Lower leg skin (tissue), 4 donors: Measurements from ENCODE around the gene SLC38A1. TPM values are rescaled to one million over a fixed set of nuclear protein-coding genes. Genes with fewer than 3 reads are reported as not detected.
A peak's percentile ranks its signal among the peaks of the same experiment; 100 is the strongest.

Source experiments
- DNase-seq, 2 donors: peaks; one replicate each; pipeline ENCODE4 v3.0.0-alpha.2; 2019; ENCODE audit warnings: low spot score in 2 of 2
- H3K4me3 ChIP-seq: fragments of 200-600 bp; sonication (generic); 2 replicates; pipeline ENCODE4 v1.5.1; 2017; ENCODE audit warnings: mild to moderate bottlenecking, low read depth; ENCODE audit not compliant: poor library complexity, severe bottlenecking
- POLR2A ChIP-seq, 2 donors: fragments of 450-650 bp; IDR thresholded peaks; one replicate each; pipeline ENCODE4 v1.6.1; 2016 to 2017; ENCODE audit warnings: antibody characterized with exemption in 2 of 2, mild to moderate bottlenecking in 1 of 2, moderate library complexity in 1 of 2
- WGBS, 2 donors: methylation state at CpG; one replicate each; pipeline ENCODE4 v1.1.5; 2018; 5-methylcytosine and 5-hydroxymethylcytosine counted together
- intact Hi-C: fragments of 100-400 bp; cut with DNase I; formaldehyde crosslinking; loops from one replicate; pipeline ENCODE4 v1.15.0; 2023; ENCODE audit warnings: low total_unique reads
- total RNA-seq, 4 donors: library from RNA; depleted of rRNA; stranded (reverse); fragments of >200 nt; gene quantifications; one replicate each; pipeline ENCODE4 v1.1.0, GENCODE V29; 2016
- TF ChIP-seq, protein P1 (sequence below), 3 donors: fragments of 450-650 bp; IDR thresholded peaks; one replicate each; pipeline ENCODE4 v1.5.1; 2016; ENCODE audit warnings: antibody characterized with exemption in 3 of 3, mild to moderate bottlenecking in 3 of 3, moderate library complexity in 2 of 3

Gene SLC38A1
- total RNA-seq, 4 donors from 2014 or later, result 87.3 to 118 (median 102) TPM

DNA sequence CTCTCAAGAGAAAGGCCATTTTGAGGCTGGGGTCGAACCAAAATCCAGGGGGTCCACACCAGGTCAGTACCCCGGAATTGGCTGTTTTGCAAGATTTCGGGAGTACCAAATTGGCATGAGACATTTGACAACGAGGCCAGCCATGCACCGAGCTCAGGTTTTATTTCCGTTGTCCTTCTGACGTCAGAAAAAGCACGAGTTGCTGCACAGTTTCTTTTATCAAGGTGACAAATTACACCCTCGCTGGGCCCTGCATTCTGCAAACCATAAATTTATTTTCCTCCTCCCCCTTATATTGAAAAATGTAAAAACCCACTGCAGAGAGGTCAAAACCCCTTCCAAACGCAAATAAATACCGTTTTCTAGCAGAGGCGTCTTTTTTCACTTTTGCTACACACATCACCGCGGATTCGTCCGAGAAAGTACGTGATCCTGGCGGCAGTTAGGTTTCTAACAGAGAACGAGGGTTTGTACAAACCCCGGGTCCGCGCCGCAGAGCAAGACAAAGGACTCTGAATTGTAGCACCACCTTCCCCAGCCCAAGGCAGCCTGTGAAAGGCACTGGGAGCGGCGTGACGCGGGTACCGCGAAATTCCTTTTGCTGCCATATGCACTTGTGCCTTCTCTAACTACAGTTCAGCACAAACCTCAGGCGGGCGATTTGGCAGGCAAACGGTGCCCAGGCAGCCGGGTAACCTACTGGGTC lies 1.8 kb downstream of the SLC38A1 start:
- peak overlapping the region; percentile 60 for H3K4me3 ChIP-seq
- DNase-seq, result peak; percentile 51 to 92
- TF ChIP-seq, protein P1, sequence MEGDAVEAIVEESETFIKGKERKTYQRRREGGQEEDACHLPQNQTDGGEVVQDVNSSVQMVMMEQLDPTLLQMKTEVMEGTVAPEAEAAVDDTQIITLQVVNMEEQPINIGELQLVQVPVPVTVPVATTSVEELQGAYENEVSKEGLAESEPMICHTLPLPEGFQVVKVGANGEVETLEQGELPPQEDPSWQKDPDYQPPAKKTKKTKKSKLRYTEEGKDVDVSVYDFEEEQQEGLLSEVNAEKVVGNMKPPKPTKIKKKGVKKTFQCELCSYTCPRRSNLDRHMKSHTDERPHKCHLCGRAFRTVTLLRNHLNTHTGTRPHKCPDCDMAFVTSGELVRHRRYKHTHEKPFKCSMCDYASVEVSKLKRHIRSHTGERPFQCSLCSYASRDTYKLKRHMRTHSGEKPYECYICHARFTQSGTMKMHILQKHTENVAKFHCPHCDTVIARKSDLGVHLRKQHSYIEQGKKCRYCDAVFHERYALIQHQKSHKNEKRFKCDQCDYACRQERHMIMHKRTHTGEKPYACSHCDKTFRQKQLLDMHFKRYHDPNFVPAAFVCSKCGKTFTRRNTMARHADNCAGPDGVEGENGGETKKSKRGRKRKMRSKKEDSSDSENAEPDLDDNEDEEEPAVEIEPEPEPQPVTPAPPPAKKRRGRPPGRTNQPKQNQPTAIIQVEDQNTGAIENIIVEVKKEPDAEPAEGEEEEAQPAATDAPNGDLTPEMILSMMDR (IDR thresholded peaks at IDR 0.05), result no peak
- no peak for TF ChIP-seq POLR2A (IDR thresholded peaks at IDR 0.05)
- WGBS, 2 donors, result 3 to 7% methylated on average over 27 to 33 of the region's 33 CpGs
- intact Hi-C loops, result no loop called here

DNA sequence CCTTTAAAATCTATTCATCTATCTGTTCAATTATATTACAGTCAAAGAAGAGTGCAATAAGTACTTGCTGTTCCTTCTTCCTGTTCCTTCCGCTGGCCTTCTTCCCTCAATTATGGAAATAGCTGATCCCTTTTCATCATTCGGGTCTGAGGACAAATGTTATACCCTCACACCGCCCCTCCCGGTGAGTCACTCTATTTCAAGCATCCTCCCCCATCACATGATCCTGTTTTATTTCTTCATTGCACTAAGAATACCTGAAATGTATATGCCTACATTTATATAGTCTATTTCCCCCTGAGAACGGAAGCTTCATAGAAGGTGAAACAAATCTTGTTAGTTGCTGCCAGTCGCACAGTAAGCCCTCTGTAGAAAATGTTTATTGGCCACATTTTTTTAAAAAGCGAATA lies 2.5 kb downstream of the SLC38A1 start:
- H3K4me3 ChIP-seq, result no peak overlapping the region
- 33 to 44% methylated on average over 7 of the region's 7 CpGs for WGBS, 2 donors
- DNase-seq, result peak in 1 of 2 donors; percentile 40
- no peak for TF ChIP-seq POLR2A (IDR thresholded peaks at IDR 0.05)
- TF ChIP-seq, protein P1 (IDR thresholded peaks at IDR 0.05), result no peak
- intact Hi-C loops, result no loop called here

DNA sequence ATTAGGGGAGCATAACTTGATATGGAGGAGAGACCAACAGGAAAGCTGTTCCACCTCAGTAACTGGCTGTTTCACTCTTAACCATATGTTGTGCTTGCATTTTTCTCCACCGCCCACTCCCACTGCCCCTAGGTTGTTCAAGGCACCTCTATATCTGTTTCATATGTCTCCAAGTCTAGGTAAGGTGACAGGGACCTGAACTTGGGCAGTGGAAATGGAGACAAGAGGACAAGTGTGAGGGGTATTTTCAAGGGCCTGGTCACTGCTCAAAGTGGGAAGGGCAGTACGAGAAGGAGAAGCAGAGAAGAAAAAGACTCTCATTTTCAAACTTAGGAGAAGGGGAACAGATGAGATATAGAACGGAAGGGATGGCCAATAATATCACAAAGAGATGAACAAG lies 3.1 kb downstream of the SLC38A1 start:
- no peak for TF ChIP-seq POLR2A (IDR thresholded peaks at IDR 0.05)
- TF ChIP-seq, protein P1 (IDR thresholded peaks at IDR 0.05), result no peak
- H3K4me3 ChIP-seq, result no peak overlapping the region
- intact Hi-C loops, result no loop called here
- WGBS, 2 donors, result 87 to 93% methylated on average over 3 of the region's 3 CpGs
- no peak for DNase-seq

DNA sequence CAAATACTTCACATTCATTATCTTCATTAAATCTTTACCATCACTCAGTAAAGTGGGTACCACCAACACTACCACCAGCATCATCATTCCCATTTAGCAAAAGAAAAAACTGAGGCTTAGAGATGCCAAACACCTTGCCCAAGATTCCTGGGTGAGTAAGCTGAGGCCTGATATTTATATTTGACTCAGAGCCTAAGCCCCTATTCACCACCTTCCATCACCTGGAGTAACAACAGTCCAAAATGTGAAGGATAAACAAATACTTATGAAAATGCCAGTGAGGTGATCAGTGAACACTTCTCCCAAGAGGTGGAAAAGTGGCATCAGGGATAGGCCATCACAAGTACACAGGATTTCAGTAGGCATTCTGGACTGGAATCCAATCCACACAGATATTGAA lies 3.7 kb downstream of the SLC38A1 start:
- intact Hi-C loops, result no loop called here

DNA sequence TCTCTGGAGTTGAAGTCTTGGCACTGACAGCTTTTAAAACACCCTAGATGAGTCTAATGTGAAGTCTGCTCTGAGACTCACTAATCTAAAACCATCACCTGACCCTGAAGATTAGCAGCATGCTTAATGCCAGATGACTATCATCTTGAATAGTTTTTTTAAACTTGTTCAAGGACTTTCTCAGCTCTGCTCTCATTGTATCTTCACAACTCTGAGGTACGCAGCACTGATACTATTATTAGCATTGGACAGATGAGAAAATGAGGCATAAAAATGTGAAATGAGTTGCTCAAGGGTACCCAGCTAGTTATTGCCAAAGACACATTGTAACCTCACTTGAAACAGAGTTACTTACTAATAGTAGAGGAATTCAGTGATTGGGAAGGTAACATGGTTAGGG lies 4.8 kb downstream of the SLC38A1 start:
- TF ChIP-seq POLR2A (IDR thresholded peaks at IDR 0.05), result no peak
- TF ChIP-seq, protein P1 (IDR thresholded peaks at IDR 0.05), result no peak
- intact Hi-C loops, result no loop called here
- 31 to 40% methylated on average over 1 of the region's 1 CpG for WGBS, 2 donors

More for the DNA sequence above, 3.7 kb downstream of the SLC38A1 start:
- DNase-seq, result no peak
- no peak for TF ChIP-seq POLR2A (IDR thresholded peaks at IDR 0.05)
- TF ChIP-seq, protein P1 (IDR thresholded peaks at IDR 0.05), result no peak
- H3K4me3 ChIP-seq, result no peak overlapping the region

More for the DNA sequence above, 4.8 kb downstream of the SLC38A1 start:
- no peak for DNase-seq
- H3K4me3 ChIP-seq, result no peak overlapping the region
